GM19395 (cell line): ENCODE data around the gene CELSR1.

ENCODE experiments used
- ATAC-seq: cut with Tn5 transposase; IDR thresholded peaks from one replicate; pipeline ENCODE4 v1.9.1; 2021; ENCODE audit warnings: mild to moderate bottlenecking, moderate library complexity; ENCODE audit not compliant: unreplicated experiment

CELSR1 gene

DNA sequence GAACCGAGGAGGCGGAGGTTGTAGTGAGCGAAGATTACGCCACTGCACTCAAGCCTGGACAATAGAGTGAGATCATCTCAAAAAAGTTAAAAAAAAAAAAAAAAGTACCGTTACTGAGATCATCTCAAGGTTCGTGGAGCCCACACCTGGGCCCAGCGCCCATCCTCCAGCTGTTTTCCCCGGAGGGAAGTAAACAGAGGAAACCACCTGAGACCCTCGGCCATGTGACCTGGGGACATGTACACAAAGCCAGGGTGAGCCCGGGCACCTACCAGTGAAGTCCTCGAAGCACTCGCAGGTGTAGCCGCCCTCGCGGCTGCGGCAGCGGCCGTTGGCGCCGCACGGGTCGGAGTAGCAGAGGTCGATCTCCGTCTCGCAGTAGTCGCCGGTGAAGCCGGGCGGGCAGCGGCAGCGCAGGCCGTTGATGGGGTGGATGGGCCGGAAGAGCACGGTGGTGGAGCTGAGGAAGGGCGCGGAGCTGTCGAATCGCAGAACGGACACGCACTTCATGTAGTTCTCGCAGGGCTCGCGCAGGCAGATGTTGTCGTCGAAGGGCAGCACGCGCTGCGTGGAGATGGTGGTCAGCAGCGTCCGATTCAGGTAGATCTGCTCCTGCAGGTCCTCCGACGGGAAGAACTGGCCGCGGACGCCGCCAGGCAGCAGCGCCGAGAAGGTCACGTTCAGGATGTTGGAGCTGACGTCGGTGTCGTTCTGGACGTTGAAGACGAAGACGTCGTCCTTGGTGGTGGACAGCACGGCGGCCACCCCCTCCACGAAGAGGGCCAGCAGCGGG is 73.8 kb downstream of the CELSR1 start:
- no peak for ATAC-seq

- no peak for ATAC-seq
Measured at GRCh38 chr22:46462726-46463371, 74.6 kb downstream of the CELSR1 start.

DNA sequence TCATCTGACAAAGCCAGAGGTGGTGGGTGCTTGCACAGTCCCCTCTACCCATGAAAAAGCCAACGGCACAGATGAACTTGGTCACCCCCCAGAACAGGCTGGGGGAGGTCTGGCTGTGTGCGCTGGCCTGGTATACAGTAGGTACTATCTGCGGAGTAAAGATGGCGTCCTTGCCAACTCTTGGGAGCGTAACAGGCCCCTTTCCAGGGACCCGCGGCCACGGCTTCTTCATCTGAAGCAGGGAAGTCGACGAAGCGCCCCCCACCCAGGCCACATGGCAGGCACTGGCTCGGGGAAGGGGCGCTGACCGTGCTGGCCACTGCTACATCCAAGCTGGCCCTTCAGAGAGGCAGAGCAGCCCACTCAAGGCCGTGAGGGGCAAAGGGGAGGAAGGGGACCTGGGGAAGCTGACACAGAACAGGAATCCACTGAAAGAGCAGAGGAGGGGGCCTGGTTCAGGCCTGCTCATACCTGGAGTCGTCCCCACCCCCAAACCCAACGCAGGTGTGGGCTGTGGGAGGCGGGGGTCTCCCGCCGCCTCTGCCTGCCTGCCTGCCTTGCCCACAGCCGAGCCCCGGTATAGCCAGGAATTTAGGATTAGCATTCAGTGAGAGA is 75.7 kb downstream of the CELSR1 start:
- ATAC-seq = no peak

- ATAC-seq = no peak
Measured at GRCh38 chr22:46460857-46461256, 76.6 kb downstream of the CELSR1 start.

- ATAC-seq = no peak
Measured at GRCh38 chr22:46459347-46460065, 77.9 kb downstream of the CELSR1 start.

DNA sequence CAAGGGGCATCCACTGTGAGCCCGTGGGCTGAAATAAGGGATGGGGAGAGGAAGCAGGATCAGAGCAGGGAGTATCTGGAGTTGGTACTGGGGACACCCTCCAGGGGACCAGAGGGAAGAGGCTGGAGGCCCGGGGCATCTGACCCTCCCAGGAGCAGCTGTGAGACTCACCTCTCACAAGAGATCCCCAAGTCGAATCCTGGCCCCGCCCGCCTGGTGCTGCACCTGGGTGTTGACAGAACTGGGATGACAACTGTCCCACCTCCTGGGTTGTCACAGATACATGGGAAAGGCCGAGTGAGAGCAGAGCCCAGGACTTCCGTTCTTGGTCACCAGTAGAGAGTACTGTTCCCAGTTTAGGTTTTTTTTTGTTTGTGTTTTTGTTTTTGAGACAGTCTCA is 78.9 kb downstream of the CELSR1 start:
- no peak for ATAC-seq

DNA sequence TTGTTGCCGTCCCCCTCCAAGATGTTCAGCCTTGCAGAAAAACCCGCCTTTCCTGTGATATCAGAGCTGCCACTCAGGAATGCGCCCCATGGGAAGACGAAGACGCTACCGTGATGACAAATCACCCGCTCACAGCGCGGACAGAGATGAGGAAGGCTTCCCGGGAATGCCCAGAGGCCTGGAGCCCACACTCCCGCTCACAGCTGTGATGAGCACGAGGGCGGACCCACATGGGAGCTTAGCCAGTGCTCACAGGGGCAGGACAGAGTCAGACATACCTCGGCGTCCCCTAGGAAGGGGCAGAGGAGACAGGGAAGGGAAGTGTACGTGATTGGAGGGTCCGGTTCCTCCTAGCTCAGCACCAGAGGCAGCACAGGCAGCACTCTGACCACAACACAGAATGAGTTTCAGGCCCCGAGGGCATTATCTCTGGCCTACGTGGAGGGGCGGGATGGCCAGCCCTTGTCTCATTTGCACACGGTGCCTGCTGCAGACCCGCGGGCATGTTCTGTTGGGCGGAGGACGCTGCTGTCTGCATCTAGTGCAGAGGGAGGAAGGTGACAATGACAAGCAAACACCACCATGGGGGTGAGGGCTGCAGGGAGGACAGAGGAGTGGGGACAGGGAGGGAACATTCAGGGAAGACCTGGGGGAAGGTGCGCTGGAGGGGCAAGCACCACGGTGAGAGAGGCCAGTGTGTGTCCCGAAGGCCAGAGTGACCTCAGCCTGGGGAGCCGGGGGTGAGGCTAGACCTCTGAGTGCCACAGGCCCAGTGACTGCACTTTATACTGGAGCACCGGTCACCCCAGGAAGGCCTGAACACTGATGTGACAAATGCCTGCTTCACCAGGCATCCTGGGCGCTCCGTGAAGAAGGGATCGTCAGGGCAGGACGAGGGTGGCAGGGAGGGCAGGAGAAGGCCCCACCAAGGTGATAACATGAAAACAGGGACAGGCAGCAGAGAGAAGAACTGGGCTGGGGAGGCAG is 79.6 kb downstream of the CELSR1 start:
- ATAC-seq = no peak

- no peak for ATAC-seq
Measured at GRCh38 chr22:46456818-46457163, 80.6 kb downstream of the CELSR1 start.

DNA sequence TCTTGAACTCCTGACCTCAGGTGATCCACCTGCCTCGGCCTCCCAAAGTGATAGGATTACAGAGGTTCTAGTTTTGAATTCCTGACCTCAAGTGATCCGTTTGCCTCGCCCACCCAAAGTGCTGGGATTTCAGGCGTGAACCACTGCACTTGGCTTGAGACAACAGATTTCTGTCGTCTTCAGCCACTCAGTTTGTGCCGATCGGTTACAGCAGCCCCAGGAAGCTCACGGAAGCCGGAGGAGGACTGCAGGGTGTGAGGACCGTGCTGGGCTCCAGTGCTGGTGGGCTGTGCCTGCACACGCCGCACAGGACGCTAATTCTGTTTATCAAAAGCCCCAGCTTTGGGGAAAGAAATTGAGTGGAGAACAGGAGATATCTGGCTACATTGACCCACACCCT is 82.0 kb downstream of the CELSR1 start:
- no peak for ATAC-seq

GRCh38 chr22:46454504-46455269 is 82.7 kb downstream of the CELSR1 start:
- ATAC-seq = no peak

DNA sequence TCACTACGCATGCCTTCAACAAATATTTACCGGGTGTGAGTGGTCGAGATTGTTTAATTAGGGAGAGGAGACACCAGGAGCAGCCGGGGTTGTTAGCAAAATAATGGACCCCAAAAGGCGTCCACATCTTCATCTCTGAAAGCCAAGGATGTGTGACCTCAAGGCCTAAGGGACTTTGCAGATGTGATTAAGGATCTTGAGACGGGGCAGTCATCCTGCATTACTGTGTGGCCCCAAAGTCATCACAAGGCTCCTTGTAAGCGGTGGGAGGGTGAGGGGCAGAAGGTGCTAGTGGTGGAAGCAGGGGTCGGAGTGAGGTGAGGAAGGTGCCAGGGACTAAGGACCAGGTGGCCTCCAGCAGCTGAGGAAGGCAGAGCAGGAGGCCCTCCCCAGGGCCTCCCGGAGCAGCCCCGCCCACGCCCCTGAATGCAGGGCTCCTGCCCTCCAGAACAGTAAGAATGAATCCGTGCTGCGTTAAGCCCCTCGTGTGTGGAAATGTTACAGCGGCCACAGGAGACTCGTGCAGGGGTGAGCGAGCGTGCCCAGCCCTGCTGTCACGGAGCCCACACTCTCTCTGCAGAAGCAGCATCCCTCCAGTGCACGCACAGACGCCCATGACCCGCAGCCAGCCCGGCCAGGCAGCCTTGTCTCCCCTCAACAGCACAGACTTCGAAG is 83.5 kb downstream of the CELSR1 start:
- ATAC-seq = no peak

DNA sequence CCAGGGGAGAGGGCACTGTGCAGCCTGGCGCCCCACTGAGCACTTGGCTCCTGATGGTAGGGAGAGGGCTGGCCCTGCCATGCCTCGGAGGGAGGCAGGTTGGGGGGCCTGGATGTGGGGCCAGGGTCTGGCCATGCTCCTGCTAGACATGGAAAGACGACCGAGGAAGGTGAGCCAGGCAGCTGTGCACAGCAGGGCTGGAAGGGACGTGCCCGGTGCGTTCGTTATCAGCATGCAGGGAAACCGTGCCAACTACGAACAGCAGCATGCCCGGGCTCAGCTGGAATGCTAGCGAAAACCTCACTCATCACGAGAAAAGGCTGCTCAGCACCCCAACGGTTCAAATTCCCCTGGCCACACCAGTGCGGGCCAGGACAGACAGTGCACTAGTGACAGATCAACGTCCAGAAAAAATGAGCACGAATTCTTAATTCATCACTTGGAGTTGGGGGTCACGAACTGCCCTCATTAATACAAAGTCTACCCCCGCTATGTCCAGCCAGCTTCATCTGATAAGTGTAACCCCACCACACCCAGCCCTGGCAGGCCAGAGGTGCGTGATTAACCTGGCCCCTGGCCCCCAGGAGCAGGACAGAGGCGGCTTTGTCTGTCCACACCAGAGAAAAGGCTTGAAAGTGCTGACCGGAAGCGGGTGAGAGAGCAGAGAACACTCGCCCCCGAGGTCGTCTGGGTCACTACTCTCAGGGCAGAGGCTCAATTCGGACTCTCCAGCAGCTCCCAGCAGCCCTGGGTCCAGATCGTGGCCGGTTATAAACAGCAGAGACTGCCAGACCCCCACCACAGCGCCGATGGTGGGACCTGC is 84.2 kb downstream of the CELSR1 start:
- no peak for ATAC-seq

DNA sequence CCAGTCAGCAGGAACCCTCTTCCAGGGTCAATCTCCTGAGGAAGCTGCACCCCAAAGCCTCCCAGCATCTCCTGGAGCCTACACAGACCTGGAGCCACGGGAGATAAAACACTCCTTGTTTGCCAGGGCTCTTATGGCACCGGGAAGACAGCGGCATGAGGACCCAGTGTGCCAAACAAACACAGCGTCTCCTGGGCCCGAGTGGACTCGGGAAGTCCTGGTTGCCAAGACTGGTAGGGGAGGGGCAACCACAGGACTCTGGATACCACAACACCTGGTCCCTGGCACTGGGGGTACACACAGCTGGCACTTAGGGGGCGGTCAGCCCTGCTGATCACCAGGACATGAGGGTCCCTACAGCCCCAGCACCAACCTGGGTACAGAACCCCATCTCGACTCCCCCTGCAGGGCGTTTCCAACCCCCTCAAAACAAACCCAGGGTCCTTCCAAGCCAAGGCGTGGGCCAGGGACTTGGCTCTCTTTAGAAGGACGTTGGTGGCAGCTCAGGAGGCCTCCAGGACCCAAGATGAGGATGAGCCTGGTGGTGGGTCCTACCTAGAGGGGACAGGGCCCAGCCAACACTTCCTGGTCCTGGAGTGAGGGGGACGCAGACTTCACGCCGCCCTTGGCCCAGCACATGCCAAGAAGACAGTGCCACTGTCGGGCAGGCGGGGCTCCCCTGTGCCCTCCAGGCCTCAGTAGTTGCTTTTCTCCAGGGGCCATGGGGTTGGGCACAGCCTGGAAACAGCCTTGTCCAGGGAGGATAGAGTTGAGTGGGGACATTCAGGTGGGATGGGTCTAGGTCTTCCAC is 85.0 kb downstream of the CELSR1 start:
- no peak for ATAC-seq

DNA sequence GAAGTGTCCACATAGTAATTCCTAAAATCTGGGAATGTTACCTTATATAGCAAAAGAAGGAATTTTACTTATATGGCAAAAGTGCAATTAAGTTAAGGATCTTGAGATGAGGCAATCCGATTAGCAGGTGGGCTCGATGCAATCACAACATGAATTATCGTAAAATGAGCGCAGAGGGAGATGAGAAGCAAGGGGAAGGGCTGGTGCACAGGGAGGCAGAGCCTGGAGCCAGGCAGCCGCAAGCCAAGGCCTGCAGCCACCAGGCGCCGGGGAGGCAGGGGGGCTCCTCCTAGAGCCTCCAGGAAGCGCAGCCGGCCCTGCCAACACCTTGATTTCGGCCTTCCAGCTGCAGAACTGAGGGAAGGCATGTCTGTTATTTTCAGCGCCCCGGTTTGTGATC is 85.7 kb downstream of the CELSR1 start:
- ATAC-seq = no peak

DNA sequence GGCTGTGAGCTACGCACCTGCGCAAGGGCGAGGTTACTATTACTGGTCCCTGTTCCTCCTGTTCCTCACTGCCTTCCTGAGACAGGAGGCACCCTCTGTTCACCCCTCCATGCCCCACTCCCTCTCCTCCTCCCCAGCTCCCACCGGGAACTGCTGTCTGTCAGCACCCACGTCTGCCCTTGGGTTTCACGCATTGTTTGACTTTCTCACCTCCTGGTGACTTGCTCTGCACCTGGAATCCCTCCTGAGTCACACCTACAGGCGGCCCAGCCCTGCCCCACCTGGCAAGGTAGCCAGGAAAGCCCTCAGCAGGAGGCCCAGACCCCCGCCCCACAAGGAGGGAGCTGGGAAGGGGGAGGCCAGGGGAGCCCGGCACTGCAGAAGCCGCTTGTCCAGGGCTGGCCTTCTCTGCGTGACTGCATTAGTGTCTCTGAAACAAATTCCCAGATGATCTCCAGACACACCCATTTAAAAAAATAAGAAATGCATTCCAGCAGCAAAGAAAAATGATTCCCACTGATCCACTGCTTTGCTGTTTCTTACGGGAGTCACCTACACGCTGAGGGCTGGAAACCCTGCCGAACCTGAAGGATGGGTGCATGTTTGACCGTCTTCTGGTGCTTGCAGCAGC is 86.4 kb downstream of the CELSR1 start:
- no peak for ATAC-seq

- no peak for ATAC-seq
Measured at GRCh38 chr22:46449974-46450745, 87.3 kb downstream of the CELSR1 start.
